OCI-LY1 (cell line): ENCODE data around the gene BEAN1.

Experiments
- H2AFZ ChIP-seq: fragments of 200-600 bp; sonication (generic), shearing (Covaris generic); 2 replicates; pipeline ENCODE4 v1.6.0; 2014; ENCODE audit warnings: antibody characterized with exemption, mild to moderate bottlenecking, low read length
- H3F3A ChIP-seq: fragments of 200-600 bp; sonication (generic), shearing (Covaris generic); 2 replicates; pipeline ENCODE4 v1.6.0; 2014; ENCODE audit warnings: mild to moderate bottlenecking, antibody characterized with exemption, low read length, moderate library complexity; ENCODE audit not compliant: insufficient read depth
- H3K27ac ChIP-seq: fragments of 200-600 bp; sonication (generic); 2 replicates; pipeline ENCODE4 v1.5.1; 2014; ENCODE audit warnings: low read length, mixed run types, mild to moderate bottlenecking, low read depth; ENCODE audit not compliant: poor library complexity, severe bottlenecking
- H3K27me3 ChIP-seq: fragments of 200-600 bp; sonication (generic); 2 replicates; pipeline ENCODE4 v1.6.0; 2014; ENCODE audit warnings: antibody characterized with exemption, mild to moderate bottlenecking, low read length, moderate library complexity; ENCODE audit not compliant: insufficient read depth
- H3K36me3 ChIP-seq: fragments of 200-600 bp; sonication (generic); 2 replicates; pipeline ENCODE4 v1.6.1; 2014; ENCODE audit warnings: mild to moderate bottlenecking, antibody characterized with exemption, low read length, moderate library complexity, mixed read lengths; ENCODE audit not compliant: insufficient read depth
- H3K4me1 ChIP-seq: fragments of 200-600 bp; sonication (generic); 2 replicates; pipeline ENCODE4 v1.5.1; 2014; ENCODE audit warnings: mild to moderate bottlenecking, low read length, moderate library complexity; ENCODE audit not compliant: insufficient read depth, severe bottlenecking
- H3K4me2 ChIP-seq: fragments of 200-600 bp; sonication (generic), shearing (Covaris generic); 2 replicates; pipeline ENCODE4 v1.6.1; 2014; ENCODE audit warnings: low read length
- H3K4me3 ChIP-seq: fragments of 200-600 bp; sonication (generic); 2 replicates; pipeline ENCODE4 v1.5.1; 2014; ENCODE audit warnings: low read length, low read depth, mild to moderate bottlenecking, mixed read lengths; ENCODE audit not compliant: poor library complexity, severe bottlenecking
- H3K79me2 ChIP-seq: fragments of 200-600 bp; shearing (Covaris generic); 2 replicates; pipeline ENCODE4 v1.6.1; 2016; ENCODE audit warnings: mixed run types, low read length, mixed read lengths; ENCODE audit not compliant: insufficient read depth
- H3K9ac ChIP-seq: fragments of 200-600 bp; sonication (generic), shearing (Covaris generic); 2 replicates; pipeline ENCODE4 v1.6.1; 2014; ENCODE audit warnings: mild to moderate bottlenecking, low read length, mixed read lengths
- H3K9me2 ChIP-seq: fragments of 200-600 bp; sonication (generic), shearing (Covaris generic); 2 replicates; pipeline ENCODE4 v1.6.1; 2014; ENCODE audit warnings: low read depth, mild to moderate bottlenecking, low read length, mixed read lengths
- H3K9me3 ChIP-seq: fragments of 200-600 bp; shearing (Covaris generic); 2 replicates; pipeline ENCODE4 v1.6.1; 2014; ENCODE audit warnings: low read length, mixed read lengths
- H4K20me1 ChIP-seq: fragments of 200-600 bp; sonication (generic), shearing (Covaris generic); 2 replicates; pipeline ENCODE4 v1.6.0; 2016; ENCODE audit warnings: mild to moderate bottlenecking, low read length; ENCODE audit not compliant: insufficient read depth
- CTCF ChIP-seq: fragments of 200-600 bp; sonication (generic), shearing (Covaris generic); IDR thresholded peaks from 2 replicates; pipeline ENCODE4 v1.5.1; 2017; ENCODE audit warnings: mild to moderate bottlenecking, antibody characterized with exemption, low read length, moderate library complexity, mixed read lengths
- EZH2 ChIP-seq: fragments of 200-600 bp; sonication (generic), shearing (Covaris generic); IDR thresholded peaks from 2 replicates; pipeline ENCODE4 v1.8.0; 2017; ENCODE audit warnings: borderline replicate concordance, mixed run types, mild to moderate bottlenecking, antibody characterized with exemption, low read length, moderate library complexity, mixed read lengths

BEAN1 gene

DNA sequence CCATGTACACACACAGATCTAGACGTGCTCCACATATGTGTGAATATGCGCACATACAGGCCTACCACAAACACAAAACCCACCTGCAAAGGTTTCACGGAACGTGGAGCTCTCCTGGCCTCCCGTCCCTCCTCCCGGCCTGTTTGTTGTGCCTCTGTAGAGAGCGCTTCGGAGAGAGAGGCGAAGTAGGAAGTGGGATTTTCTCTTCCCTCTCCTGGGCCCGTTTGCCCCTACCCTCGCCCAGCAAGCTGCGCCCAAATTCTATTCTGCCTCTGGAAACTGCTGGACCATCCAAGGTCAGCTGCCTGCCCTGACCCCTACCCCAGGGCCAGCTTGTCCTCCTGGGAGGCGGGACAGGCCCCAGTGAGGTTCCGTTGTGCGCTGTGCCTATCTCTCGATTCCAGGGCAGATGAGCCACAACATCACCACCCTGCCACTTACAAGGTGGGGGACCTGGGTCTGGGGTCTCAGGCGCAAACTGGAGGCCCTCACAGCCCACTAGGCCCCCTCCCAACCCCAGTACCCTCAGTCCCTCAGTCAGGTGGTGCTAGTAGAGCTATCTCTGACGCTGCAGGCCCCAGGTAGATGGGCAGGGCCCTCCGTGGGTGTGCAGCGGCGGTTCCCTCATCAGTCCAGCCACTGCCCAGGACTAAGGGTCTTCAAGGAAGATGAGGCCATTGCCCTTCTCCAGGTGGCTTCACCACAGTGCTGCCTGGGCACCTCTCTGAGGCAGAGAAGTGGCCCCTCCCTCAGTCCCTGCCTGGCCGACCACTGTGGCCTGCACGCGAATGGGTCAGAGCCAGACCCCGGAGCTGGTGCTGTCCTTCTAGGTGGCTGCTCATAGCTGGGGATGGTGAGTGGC, 54.2 kb downstream of the BEAN1 start:
- Histone ChIP-seq H3K4me2 (no peak overlapping the region), H3K9me3 (no peaks in the 10 kb centered on the region), H3K4me3 (no peak overlapping the region), H3K9me2 (no peaks in the 10 kb centered on the region), H3K4me1 (peaks cover 7% of the 10 kb centered on the region), H4K20me1 (no peaks in the 10 kb centered on the region), H3K36me3 (no peaks in the 10 kb centered on the region), H3F3A (no peaks in the 10 kb centered on the region), H3K27me3 (no peaks in the 10 kb centered on the region), H3K79me2 (no peaks in the 10 kb centered on the region), H3K9ac (no peak overlapping the region), H3K27ac (no peak overlapping the region), H2AFZ (no peak overlapping the region)
- TF ChIP-seq EZH2 = no peak
- no peak for TF ChIP-seq CTCF

DNA sequence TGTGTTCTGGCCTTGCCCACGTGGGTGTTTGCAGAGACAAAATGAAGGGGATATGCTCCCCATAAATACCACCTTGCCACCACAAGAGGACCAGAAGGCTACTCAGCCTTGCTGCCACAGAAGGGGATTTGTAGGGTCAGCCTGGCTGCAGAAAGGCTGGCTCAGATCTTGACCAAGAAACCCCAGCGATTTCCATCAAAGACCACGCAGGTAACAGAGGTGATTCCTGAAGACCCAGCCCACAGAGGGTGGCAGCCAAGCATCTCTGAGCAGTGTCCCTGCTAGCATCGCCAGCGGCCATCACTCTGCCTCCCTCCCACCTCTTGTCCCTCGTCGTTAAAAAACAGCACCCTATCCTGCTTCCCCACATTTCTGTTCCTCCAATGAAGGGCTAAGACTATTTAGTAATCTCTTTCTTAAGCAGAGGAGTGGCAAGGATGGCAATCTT, 54.9 kb downstream of the BEAN1 start:
- H3K27me3 ChIP-seq = no peaks in the 10 kb centered on the region
- no peaks in the 10 kb centered on the region for H4K20me1 ChIP-seq
- H3K9me3 ChIP-seq = no peaks in the 10 kb centered on the region
- H3F3A ChIP-seq = no peaks in the 10 kb centered on the region
- no peak overlapping the region for H3K27ac ChIP-seq
- H3K79me2 ChIP-seq = no peaks in the 10 kb centered on the region
- no peak overlapping the region for H2AFZ ChIP-seq
- no peak for TF ChIP-seq EZH2
- TF ChIP-seq CTCF = no peak
- no peak overlapping the region for H3K4me3 ChIP-seq
- no peaks in the 10 kb centered on the region for H3K9me2 ChIP-seq
- H3K36me3 ChIP-seq = no peaks in the 10 kb centered on the region
- no peak overlapping the region for H3K4me2 ChIP-seq
- H3K4me1 ChIP-seq = peaks cover 7% of the 10 kb centered on the region
- no peak overlapping the region for H3K9ac ChIP-seq

- H3K4me2 ChIP-seq = no peak overlapping the region
- no peaks in the 10 kb centered on the region for H3K79me2 ChIP-seq
- H3K27ac ChIP-seq = no peak overlapping the region
- H2AFZ ChIP-seq = no peak overlapping the region
- TF ChIP-seq EZH2 (no peak), CTCF (peak; percentile 93)
- no peaks in the 10 kb centered on the region for H3K36me3 ChIP-seq
- H3F3A ChIP-seq = no peaks in the 10 kb centered on the region
- no peaks in the 10 kb centered on the region for H4K20me1 ChIP-seq
- H3K27me3 ChIP-seq = no peaks in the 10 kb centered on the region
- H3K4me3 ChIP-seq = no peak overlapping the region
- no peaks in the 10 kb centered on the region for H3K9me3 ChIP-seq
- peaks cover 3% of the 10 kb centered on the region for H3K4me1 ChIP-seq
- H3K9me2 ChIP-seq = no peaks in the 10 kb centered on the region
- H3K9ac ChIP-seq = no peak overlapping the region
Observed at GRCh38 chr16:66483689-66484452, 56.8 kb downstream of the BEAN1 start.
